ENCODE measurements around the gene TMEM170A. TPM values are rescaled to one million over a fixed set of nuclear protein-coding genes. Genes with fewer than 3 reads are reported as not detected.

TMEM170A gene
- total RNA-seq, 1 donor from 2014 or later, result 16.4 TPM

GRCh38 chr16:75423723-75424104, 40.8 kb downstream of the TMEM170A start:
- peaks cover 13% of the 10 kb centered on the region for H3K4me1 Mint-ChIP-seq (ENCODE audit: low read depth, unreplicated experiment)
- no peaks in the 10 kb centered on the region for H3K27me3 ChIP-seq (ENCODE audit: insufficient read depth, low read length)
- H3K36me3 ChIP-seq (ENCODE audit: insufficient read depth, low read length), result no peaks in the 10 kb centered on the region
- no peaks in the 10 kb centered on the region for H3K27me3 Mint-ChIP-seq (ENCODE audit: low read depth, unreplicated experiment)
- no peak for FAIRE-seq
- H3K36me3 Mint-ChIP-seq (ENCODE audit: low read depth, unreplicated experiment), result peaks cover 2% of the 10 kb centered on the region
- no peak overlapping the region for H2AFZ ChIP-seq (ENCODE audit: low read depth, low read length)
- H4K20me1 ChIP-seq (ENCODE audit: insufficient read depth, low read length), result peaks cover 45% of the 10 kb centered on the region
- peak overlapping the region; percentile 24 for H3K27ac Mint-ChIP-seq (ENCODE audit: unreplicated experiment)
- no peak for DNase-seq (ENCODE audit: low read depth)
- H3K4me2 ChIP-seq (ENCODE audit: low read length), result no peak overlapping the region
- no peak overlapping the region for H3K9ac ChIP-seq (ENCODE audit: low read length)
- no peak overlapping the region for H3K4me3 ChIP-seq (ENCODE audit: insufficient read depth, low read depth, low read length)
- peaks cover 3% of the 10 kb centered on the region for H3K4me1 ChIP-seq (ENCODE audit: insufficient read depth, low read length)
- H3K9me3 ChIP-seq (ENCODE audit: insufficient read depth, low read depth, low read length), result no peaks in the 10 kb centered on the region
- no peak overlapping the region for H3K27ac ChIP-seq (ENCODE audit: low read depth, low read length)
- TF ChIP-seq EZH2 (IDR thresholded peaks at IDR 0.05; ENCODE audit: insufficient read depth, low read length) (no peak), CTCF (IDR thresholded peaks at IDR 0.05; ENCODE audit: insufficient read depth, low read depth, low read length) (no peak)
- H3K4me3 Mint-ChIP-seq (ENCODE audit: unreplicated experiment), result peak overlapping the region; percentile 37
- H3K79me2 ChIP-seq (ENCODE audit: insufficient read depth, low read length), result peaks cover 84% of the 10 kb centered on the region
- no peaks in the 10 kb centered on the region for H3K9me3 Mint-ChIP-seq (ENCODE audit: unreplicated experiment)

DNA sequence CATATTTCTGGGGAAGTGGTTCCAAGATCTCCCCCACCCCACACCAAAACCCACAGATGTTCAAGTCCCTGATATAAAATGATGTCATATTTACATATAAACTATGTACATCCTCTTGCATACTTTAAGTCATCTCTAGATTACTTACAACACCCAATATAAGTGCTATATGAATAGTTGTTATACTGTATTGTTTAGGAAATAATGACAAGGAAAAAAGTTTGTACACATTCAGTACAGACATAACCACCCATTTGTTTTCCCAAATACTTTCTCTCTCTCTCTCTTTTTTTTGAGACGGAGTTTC, 42.7 kb downstream of the TMEM170A start:
- H3K4me1 ChIP-seq (ENCODE audit: insufficient read depth, low read length), result peaks cover 3% of the 10 kb centered on the region
- H4K20me1 ChIP-seq (ENCODE audit: insufficient read depth, low read length), result peaks cover 45% of the 10 kb centered on the region
- peaks cover 23% of the 10 kb centered on the region for H3K4me1 Mint-ChIP-seq (ENCODE audit: low read depth, unreplicated experiment)
- no peaks in the 10 kb centered on the region for H3K36me3 ChIP-seq (ENCODE audit: insufficient read depth, low read length)
- H3K4me3 ChIP-seq (ENCODE audit: insufficient read depth, low read depth, low read length), result no peak overlapping the region
- H3K79me2 ChIP-seq (ENCODE audit: insufficient read depth, low read length), result peaks cover 81% of the 10 kb centered on the region
- no peaks in the 10 kb centered on the region for H3K9me3 Mint-ChIP-seq (ENCODE audit: unreplicated experiment)
- no peak overlapping the region for H3K9ac ChIP-seq (ENCODE audit: low read length)
- no peak overlapping the region for H3K27ac ChIP-seq (ENCODE audit: low read depth, low read length)
- no peaks in the 10 kb centered on the region for H3K27me3 Mint-ChIP-seq (ENCODE audit: low read depth, unreplicated experiment)
- H3K4me3 Mint-ChIP-seq (ENCODE audit: unreplicated experiment), result no peak overlapping the region
- FAIRE-seq, result no peak
- TF ChIP-seq CTCF (IDR thresholded peaks at IDR 0.05; ENCODE audit: insufficient read depth, low read depth, low read length) (no peak), EZH2 (IDR thresholded peaks at IDR 0.05; ENCODE audit: insufficient read depth, low read length) (no peak)
- no peaks in the 10 kb centered on the region for H3K36me3 Mint-ChIP-seq (ENCODE audit: low read depth, unreplicated experiment)
- no peak overlapping the region for H2AFZ ChIP-seq (ENCODE audit: low read depth, low read length)
- H3K4me2 ChIP-seq (ENCODE audit: low read length), result no peak overlapping the region
- H3K27me3 ChIP-seq (ENCODE audit: insufficient read depth, low read length), result no peaks in the 10 kb centered on the region
- H3K9me3 ChIP-seq (ENCODE audit: insufficient read depth, low read depth, low read length), result no peaks in the 10 kb centered on the region
- peak overlapping the region; percentile 43 for H3K27ac Mint-ChIP-seq (ENCODE audit: unreplicated experiment)
- no peak for DNase-seq (ENCODE audit: low read depth)

DNA sequence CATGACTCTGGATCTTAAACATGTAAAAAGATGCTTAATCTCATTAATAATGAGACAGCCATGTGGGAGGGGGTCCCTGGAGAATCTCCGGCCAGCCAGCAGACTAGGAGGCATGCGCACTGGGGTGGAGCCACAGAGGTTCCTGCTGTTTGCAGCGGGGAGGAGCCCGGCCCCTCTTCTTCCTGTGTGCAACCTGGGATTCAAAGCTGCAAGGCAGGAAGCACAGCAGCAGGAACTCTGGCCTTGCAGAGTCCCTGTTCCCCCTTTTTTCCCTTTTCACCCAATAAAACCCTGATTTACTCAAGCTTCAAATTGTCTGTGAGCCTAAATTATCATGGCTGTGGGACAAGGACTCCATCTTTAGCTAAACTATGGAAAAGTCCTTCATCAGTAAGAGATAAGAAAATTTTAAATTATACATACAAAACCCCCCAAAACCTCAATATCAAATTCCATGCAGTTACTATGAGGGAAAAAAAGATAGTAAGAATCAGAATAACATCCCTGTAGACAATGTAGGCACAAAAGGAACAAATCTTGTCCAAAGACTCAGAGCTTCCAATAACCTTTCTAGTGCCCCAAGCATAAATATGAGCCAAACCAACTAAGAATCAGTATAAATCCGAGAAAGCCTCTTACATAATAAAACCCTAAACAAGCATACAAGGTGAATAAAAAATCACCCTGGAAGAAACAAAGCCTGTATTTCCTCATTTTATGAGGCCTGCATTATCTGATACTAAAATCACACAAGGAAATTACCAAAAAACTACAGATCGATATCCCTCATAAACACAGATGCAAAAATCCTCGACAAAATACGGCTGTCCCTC, 43.3 kb downstream of the TMEM170A start:
- DNase-seq (ENCODE audit: low read depth) (no peak), FAIRE-seq (no peak)
- Mint-ChIP-seq H3K4me3 (ENCODE audit: unreplicated experiment) (peak overlapping the region; percentile 50), H3K27me3 (ENCODE audit: low read depth, unreplicated experiment) (no peaks in the 10 kb centered on the region), H3K27ac (ENCODE audit: unreplicated experiment) (peak overlapping the region; percentile 43), H3K4me1 (ENCODE audit: low read depth, unreplicated experiment) (peaks cover 23% of the 10 kb centered on the region), H3K36me3 (ENCODE audit: low read depth, unreplicated experiment) (no peaks in the 10 kb centered on the region), H3K9me3 (ENCODE audit: unreplicated experiment) (no peaks in the 10 kb centered on the region)
- Histone ChIP-seq H3K4me3 (ENCODE audit: insufficient read depth, low read depth, low read length) (no peak overlapping the region), H3K36me3 (ENCODE audit: insufficient read depth, low read length) (no peaks in the 10 kb centered on the region), H3K27ac (ENCODE audit: low read depth, low read length) (no peak overlapping the region), H2AFZ (ENCODE audit: low read depth, low read length) (no peak overlapping the region), H3K9me3 (ENCODE audit: insufficient read depth, low read depth, low read length) (no peaks in the 10 kb centered on the region), H3K27me3 (ENCODE audit: insufficient read depth, low read length) (no peaks in the 10 kb centered on the region), H4K20me1 (ENCODE audit: insufficient read depth, low read length) (peaks cover 39% of the 10 kb centered on the region), H3K4me2 (ENCODE audit: low read length) (peak overlapping the region; percentile 51), H3K9ac (ENCODE audit: low read length) (no peak overlapping the region), H3K79me2 (ENCODE audit: insufficient read depth, low read length) (peaks cover 82% of the 10 kb centered on the region), H3K4me1 (ENCODE audit: insufficient read depth, low read length) (peaks cover 3% of the 10 kb centered on the region)
- no peak for TF ChIP-seq EZH2 (IDR thresholded peaks at IDR 0.05; ENCODE audit: insufficient read depth, low read length)
- no peak for TF ChIP-seq CTCF (IDR thresholded peaks at IDR 0.05; ENCODE audit: insufficient read depth, low read depth, low read length)
